Hepatocyte (in vitro differentiated cells): Measurements from ENCODE around the gene SLC22A31.

ENCODE experiments used
- CTCF ChIP-seq: fragments of 200-600 bp; sonication (generic); IDR thresholded peaks from 2 replicates; pipeline ENCODE4 v1.5.1; 2016; ENCODE audit warnings: antibody characterized with exemption, mild to moderate bottlenecking; ENCODE audit not compliant: poor library complexity
- EZH2 ChIP-seq: fragments of 200-600 bp; sonication (generic); IDR thresholded peaks from 2 replicates; pipeline ENCODE4 v1.6.1; 2016; ENCODE audit warnings: antibody characterized with exemption, mild to moderate bottlenecking, borderline replicate concordance
- EZH2phosphoT487 ChIP-seq: fragments of 200-600 bp; sonication (generic); IDR thresholded peaks from one replicate; pipeline ENCODE4 v1.6.1; 2018; ENCODE audit warnings: antibody characterized with exemption, mild to moderate bottlenecking, low read depth, moderate library complexity; ENCODE audit not compliant: unreplicated experiment, severe bottlenecking

GRCh38 chr16:89152831-89153700, 47.3 kb downstream of the SLC22A31 start:
- TF ChIP-seq CTCF = no peak
- TF ChIP-seq EZH2 = no peak
- no peak for TF ChIP-seq EZH2phosphoT487
